ENCODE results near the gene ZNF717.
"Not testable (repeated sequence)": the region's sequence is repeated elsewhere in the genome, so short reads cannot be mapped to it uniquely, and the experiment has no call there.

Gene ZNF717

DNA sequence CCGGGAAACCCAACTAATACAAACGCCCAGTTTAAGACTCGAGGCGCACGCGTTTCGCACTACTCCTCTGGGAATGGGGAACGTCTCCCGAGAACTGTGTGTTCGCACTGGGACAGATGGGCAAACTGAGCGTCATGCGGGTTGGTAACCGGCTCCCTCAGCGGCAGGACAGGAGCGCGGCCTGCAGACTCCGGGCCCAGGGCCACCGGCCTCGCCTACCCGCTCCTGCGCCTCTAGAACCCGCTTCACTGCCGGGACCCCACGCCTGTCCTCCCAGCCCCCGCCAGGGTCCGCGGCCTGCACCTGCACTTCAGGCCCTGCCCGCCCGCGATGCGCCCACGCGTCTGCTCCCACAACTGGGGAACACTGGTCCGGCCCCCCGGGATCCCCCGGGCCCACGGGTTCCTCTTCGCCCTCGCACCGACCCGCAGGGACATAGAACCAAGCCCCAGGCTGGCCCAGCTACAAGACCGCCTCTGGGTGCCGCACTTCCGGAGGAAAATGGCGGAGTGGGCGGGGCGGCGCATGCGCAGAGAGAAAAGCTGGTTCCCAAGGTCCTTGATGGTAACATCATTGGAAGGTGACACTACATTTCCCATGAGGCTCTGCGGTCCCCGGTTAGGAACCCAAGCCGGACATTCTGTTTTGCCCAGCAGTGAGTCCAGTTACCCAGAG, at the start of gene ZNF717:
TSS of gene ZNF717 (minus strand) at position 469 of the 675 bp plus-strand sequence. CDS start 2,187 bp downstream, outside the sequence.
- DNase-seq (ENCODE audit: low read depth, low spot score): peak; percentile 85

DNA sequence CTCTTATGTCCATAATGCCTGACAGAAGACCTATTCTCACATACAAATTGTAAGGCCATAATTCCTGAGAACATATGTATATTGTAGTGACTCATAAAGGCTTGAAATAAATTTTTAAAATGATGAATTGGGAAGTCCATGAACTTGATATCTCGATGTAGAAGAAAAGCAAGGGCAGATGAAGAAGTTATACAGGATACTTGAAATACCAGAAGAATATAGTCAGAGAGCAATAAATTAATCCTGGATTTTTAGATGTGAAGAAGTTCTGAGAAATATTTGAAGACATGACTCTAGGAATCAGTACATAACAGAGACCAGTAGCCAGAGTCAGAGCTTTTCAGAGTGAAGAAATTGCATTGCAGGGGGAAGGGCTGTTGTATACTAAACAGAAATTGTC, 45.7 kb upstream of the ZNF717 start:
- DNase-seq (ENCODE audit: low read depth, low spot score): not testable (repeated sequence)

DNA sequence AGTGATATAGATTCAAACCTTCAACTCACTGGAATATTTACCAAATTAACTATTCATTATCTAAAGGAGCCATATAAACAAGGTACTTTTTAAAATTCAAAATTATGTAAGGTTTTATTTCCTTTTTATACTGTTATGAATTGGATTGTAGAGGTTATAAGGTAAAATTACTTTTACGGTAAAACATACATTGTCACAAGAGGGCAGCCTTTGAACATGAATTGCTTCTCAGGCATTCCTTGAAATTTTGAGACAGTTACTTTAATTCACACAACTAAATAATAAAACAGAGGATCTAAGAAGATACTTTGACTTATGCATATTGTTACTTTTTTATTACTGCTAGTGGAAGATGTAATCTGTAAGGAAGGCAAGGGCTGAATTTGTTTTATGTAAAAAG, 32.7 kb upstream of the ZNF717 start:
- DNase-seq (ENCODE audit: low read depth, low spot score): not testable (repeated sequence)

DNA sequence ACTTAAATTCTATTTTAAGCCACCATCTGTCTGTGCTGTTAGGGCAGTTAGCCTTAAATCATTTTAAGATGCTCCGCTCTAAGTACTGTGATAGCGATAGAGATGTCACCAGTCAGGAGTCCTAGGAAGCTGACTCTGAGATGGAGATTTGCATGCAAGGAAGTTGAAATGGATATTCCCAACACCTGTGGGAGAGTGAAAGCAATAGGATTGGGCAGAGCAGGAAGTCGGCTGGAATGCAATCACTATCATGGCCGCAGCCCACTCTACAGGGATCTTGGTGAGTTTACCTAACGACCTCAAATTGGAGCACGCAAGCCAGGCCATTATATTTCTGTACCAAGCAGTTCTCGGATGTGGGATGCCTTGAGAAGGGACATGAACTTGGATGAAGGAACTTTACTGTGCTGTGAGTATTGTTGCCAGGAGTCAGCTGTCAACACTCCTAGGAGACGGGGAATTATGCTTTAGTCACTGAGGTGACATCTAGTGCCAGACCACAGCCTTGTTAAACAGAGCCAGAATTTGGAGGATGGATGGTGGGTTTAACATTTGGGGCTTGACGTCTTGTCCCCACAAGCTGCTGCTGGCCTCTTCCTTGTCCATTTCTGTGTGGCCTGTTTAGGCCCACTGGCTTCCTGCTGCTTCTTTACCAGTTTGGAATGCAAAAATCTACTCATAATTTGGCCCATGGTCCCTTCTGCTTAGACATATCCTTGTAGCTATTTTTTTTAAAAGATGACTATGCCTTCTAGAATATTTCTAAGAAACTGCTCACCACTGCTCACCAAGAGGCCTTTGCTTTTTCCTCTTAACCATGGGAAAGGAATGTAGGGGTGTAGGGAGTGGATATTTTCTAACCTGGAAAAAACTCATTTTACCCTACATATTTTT, 31.2 kb upstream of the ZNF717 start:
- DNase-seq (ENCODE audit: low read depth, low spot score): not testable (repeated sequence)

DNA sequence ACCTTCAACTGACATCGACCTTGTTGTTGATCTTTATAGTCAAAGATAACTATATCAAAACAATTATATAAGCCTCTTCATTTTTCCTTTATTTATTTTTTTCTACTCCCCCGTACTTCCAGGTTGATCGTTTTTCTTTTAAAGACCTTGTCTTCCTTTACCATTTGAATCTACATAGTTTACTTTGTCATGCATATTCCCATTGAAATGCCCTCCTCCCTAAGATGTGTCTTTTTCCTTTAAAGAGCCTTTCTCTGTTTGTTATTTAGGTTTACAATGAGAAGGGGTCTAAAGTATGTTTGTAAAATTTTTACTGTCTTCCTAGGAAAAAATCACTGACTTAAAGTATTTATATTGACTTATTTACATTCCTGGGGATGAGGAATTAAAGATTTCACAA, 29.4 kb upstream of the ZNF717 start:
- no peak for DNase-seq (ENCODE audit: low read depth, low spot score)

DNA sequence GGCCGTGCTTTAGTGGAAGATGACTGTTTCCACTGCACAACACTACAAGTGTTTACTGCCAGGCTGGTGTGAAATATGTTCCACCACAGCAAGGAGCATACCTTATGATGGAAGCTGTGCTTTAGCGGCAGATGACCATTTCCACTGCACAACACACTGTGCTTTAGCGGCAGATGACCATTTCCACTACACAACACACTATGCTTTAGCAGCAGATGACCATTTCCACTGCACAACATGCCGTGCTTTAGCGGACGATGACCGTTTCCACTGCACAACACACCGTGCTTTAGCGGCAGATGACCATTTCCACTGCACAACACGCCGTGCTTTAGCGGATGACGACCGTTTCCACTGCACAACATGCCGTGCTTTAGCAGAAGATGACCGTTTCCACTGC, 2.8 kb downstream of the ZNF717 start:
- no peak for DNase-seq (ENCODE audit: low read depth, low spot score)

DNA sequence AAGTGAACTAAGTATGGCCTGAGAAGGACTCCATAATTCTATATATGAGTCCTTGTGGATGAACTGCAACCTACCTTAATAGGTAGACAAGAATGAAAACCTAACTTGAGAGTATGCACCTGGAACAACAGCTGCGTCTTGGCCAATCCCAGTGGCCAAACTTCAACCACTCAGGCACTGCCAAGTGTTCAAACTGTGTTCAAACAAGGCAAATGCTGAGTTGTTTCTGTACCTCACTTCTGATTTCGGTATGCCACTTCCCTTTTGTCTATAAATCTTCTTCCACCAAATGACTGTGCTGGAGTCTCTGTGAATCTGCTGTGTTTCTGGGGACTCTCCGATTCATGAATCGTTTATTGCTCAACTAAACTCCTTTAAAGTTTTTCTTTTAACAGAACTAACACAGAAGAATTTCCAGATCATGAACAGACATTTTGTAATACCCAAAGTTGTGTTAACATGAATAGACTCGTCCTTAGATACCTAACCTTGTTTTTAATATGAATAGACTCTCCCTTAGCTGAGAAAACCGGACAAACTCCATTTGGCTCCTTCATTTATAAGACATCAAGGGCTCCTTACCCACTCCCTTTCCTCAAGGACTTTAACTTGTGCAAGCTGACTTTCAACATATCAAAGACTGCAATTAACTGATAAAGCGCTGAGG, 4.1 kb downstream of the ZNF717 start:
- DNase-seq (ENCODE audit: low read depth, low spot score): no peak

DNA sequence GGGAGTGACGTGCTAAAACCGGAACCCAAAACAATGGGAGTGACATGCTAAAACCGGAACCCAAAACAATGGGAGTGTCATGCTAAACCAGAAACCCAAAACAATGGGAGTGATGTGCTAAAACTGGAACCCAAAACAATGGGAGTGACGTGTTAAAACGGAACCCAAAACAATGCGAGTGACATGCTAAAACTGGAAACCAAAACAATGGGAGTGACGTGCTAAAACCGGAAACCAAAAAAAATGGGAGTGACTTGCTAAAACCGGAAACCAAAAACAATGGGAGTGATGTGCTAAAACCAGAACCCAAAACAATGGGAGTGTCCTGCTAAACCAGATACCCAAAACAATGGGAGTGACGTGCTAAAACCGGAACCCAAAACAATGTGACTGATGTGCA, 7.6 kb downstream of the ZNF717 start:
- peak; percentile 8 for DNase-seq (ENCODE audit: low read depth, low spot score)

DNA sequence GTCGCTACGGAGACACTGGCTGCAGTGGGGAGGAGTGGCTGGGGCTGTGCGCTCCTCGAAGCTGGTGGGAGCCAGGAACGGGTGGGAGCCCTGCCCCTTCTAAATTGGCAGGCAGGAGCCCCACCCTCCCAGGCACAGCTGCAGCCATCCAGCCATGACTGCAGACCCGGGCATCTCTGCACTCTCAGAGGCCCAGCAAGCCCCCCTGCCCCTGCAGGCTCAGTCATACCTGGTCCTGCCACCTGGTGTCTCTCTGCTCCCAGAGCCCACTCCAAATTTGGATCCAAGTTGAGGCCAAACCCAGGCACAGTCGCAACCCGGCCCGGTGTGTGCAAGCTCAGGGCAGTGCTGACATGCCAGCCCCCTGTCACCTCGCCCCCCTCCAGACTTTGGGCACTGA, 13.7 kb downstream of the ZNF717 start:
- not testable (repeated sequence) for DNase-seq (ENCODE audit: low read depth, low spot score)

DNA sequence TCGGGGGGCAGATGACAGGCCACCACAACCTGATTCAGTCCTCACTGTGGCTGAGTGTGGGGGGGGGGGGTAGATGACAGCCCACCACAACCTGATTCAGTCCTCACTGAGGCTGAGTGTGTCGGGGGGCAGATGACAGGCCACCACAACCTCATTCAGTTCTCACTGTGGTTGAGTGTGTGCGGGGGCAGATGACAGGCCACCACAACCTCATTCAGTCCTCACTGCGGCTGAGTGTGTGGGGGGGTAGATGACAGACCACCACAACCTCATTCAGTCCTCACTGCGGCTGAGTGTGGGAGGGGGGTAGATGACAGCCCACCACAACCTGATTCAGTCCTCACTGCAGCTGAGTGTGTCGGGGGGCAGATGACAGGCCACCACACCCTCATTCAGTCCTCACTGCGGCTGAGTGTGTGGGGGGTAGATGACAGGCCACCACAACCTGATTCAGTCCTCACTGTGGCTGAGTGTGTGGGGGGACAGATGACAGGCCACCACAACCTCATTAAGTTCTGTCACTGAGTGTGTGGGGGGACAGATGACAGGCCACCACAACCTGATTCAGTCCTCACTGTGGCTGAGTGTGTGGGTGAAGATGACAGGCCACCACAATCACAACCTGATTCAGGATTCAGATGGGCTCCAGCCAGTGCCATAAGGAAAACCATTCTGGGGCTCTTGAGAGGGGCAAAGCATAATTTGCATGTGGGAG, 16.9 kb downstream of the ZNF717 start:
- no peak for DNase-seq (ENCODE audit: low read depth, low spot score)

DNA sequence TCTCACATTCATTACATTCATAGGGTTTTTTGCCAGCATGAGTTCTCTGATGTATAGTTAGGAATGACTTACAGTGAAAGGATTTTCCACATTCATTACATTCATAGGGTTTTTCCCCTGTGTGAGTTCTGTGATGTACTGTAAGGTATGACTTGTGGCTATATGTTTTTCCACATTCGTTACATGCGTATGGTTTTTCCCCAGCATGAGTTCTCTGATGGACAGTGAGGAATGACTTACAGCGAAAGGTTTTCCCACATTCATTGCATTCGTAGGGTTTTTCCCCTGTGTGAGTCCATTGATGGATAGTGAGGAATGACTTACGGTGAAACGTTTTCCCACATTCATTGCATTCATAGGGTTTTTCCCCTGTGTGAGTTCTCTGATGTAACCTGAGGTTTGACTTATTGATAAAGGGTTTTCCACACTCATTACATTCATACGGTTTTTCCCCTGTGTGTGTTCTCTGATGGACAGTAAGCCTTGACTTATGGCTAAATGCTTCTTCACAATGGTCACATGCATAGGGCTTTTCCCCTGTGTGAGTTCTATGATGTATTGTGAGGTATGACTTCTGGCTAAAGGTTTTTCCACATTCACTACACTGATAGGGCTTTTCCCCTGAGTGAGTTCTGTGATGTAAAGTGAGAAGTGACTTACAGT, 47.4 kb downstream of the ZNF717 start:
- DNase-seq (ENCODE audit: low read depth, low spot score): no peak

DNA sequence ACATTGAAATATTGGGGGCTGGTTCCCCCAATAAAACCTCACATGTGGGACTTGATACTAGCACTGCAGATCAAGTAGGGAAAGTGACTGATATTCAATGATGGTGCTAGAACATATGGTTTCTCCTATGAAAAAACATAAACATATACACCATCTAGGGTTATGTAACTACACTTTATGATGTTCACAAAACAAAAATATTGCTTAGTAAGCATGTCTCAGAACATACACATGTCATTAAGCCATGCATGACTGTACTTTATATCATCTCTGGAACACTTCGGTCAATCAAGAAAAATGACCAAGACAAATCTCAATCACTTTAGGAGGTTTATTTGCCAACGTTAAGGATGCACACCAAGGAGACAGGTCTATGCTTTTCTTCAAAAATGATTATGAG, 57.4 kb downstream of the ZNF717 start:
- DNase-seq (ENCODE audit: low read depth, low spot score): no peak

DNA sequence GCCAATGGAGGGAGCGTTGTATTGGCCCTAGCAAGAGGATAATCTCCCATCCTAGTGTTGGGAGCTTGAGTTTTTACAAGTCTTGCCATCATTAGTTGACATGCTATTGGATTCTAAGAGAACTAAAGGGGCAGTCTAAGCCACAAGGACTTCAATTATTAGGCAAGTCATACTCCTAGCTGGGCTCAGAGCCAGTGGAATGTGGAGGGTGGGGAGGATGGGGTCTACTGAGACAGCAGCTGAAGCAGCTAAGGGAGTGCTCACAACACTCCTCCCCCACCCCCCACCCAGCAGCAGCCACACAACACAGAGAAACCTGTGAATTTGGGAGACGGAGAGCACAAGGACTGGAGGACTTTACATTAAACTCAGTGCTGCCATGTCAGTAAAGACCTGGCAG, 93.3 kb downstream of the ZNF717 start:
- DNase-seq (ENCODE audit: low read depth, low spot score): no peak

DNA sequence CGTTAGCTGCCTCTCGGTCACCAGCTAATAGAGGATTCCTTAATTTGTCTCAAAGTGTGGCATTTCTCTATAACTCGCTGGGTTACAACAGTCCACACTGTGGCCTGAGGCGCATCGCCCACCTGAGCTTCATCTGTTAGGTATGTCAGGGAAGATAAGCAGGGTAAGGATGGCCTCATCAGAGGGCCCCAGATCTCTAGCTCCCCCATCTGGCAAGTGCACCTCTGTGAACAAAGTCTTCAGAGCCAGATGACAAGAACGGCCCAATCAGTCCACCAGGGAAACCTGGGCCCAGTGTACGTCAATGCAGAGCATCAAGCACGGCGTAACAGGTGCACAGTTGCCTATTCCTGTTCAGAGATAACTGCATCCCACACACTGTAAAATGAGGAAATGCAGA, 98.0 kb downstream of the ZNF717 start:
- peak; percentile 14 for DNase-seq (ENCODE audit: low read depth, low spot score)
